T-cell (primary cell): ENCODE data around the gene OR56A3. TPM values are rescaled to one million over a fixed set of nuclear protein-coding genes. Genes with fewer than 3 reads are reported as not detected.

Experiments
- ATAC-seq, 4 experiments: fragments of 200-7000 bp in 3 of 4; fragments of 150-1000 bp in 1 of 4; cut with Tn5 transposase; replicated peaks in 1 of 4; 1 replicate in 3 of 4; 2 replicates in 1 of 4; pipeline ENCODE4 v1.10.0; 2021; ENCODE audit warnings: moderate library complexity in 3 of 4, mild to moderate bottlenecking in 2 of 4, moderate number of reproducible peaks in 1 of 4
- CTCF ChIA-PET, 2 donors: fragments of 300-600 bp; sonication (Branson Sonifier 250); formaldehyde crosslinking; loops; one replicate each; lab custom pipeline; 2022; ENCODE audit warnings: antibody characterized with exemption in 2 of 2; lab: Charles Lee
- POLR2A ChIA-PET, 2 donors: fragments of 300-600 bp; sonication (Branson Sonifier 250); formaldehyde crosslinking; loops; one replicate each; lab custom pipeline; 2022; ENCODE audit warnings: antibody characterized with exemption in 2 of 2; lab: Charles Lee
- DNase-seq, 35 experiments: peaks; one replicate each; pipeline versions ENCODE4 v3.0.0 to v3.0.0-alpha.2; 2013 to 2023
- H3K27ac ChIP-seq: one replicate; pipeline ENCODE4 v1.5.1; 2013; ENCODE audit warnings: low read length
- H3K27me3 ChIP-seq, 2 experiments: replicated peaks in 1 of 2; 1 replicate in 1 of 2; 2 replicates in 1 of 2; pipeline versions ENCODE4 v1.6.1 to v1.7.0; 2013; ENCODE audit warnings: low read length in 1 of 2, mixed read lengths in 1 of 2; ENCODE audit not compliant: control insufficient read depth in 2 of 2, insufficient read depth in 2 of 2; ENCODE audit errors: extremely low read depth in 1 of 2
- H3K36me3 ChIP-seq, 2 donors: 1 replicate in 1 of 2; 2 replicates in 1 of 2; pipeline versions ENCODE4 v1.6.1 to v1.7.0; 2013; ENCODE audit warnings: low read length in 1 of 2; ENCODE audit not compliant: control insufficient read depth in 2 of 2, insufficient read depth in 1 of 2; ENCODE audit errors: extremely low read depth in 1 of 2
- H3K4me1 ChIP-seq, 2 experiments: 1 replicate in 1 of 2; 2 replicates in 1 of 2; pipeline versions ENCODE4 v1.6.1 to v1.7.0; 2013; ENCODE audit warnings: low read length in 2 of 2, mixed read lengths in 1 of 2; ENCODE audit not compliant: insufficient read depth in 2 of 2, control insufficient read depth in 1 of 2; ENCODE audit errors: extremely low read depth in 1 of 2
- H3K4me3 ChIP-seq, 2 donors: 1 replicate in 1 of 2; 2 replicates in 1 of 2; pipeline versions ENCODE4 v1.5.1 to v1.7.0; 2013; ENCODE audit warnings: mild to moderate bottlenecking in 2 of 2, low read length in 1 of 2, moderate library complexity in 1 of 2; ENCODE audit not compliant: control insufficient read depth in 1 of 2; ENCODE audit errors: extremely low read depth in 1 of 2
- H3K9me3 ChIP-seq: 2 replicates; pipeline ENCODE4 v1.7.0; 2013
- H3K27ac Mint-ChIP-seq, 2 donors: one replicate each; pipeline ENCODE4 v1.8.0; 2020 to 2021; ENCODE audit warnings: mild to moderate bottlenecking in 2 of 2, mixed read lengths in 2 of 2
- H3K27me3 Mint-ChIP-seq, 2 donors: one replicate each; pipeline ENCODE4 v1.8.0; 2021 to 2022; ENCODE audit warnings: mixed read lengths in 2 of 2
- H3K36me3 Mint-ChIP-seq: one replicate; pipeline ENCODE4 v1.8.0; 2021; ENCODE audit warnings: mixed read lengths
- H3K4me1 Mint-ChIP-seq, 3 donors: one replicate each; pipeline ENCODE4 v1.8.0; 2020 to 2022; ENCODE audit warnings: mixed read lengths in 3 of 3, mild to moderate bottlenecking in 1 of 3
- H3K4me3 Mint-ChIP-seq, 3 donors: one replicate each; pipeline ENCODE4 v1.8.0; 2020 to 2022; ENCODE audit warnings: mild to moderate bottlenecking in 3 of 3, mixed read lengths in 3 of 3, moderate library complexity in 3 of 3
- H3K9me3 Mint-ChIP-seq, 3 donors: one replicate each; pipeline ENCODE4 v1.8.0; 2020 to 2022; ENCODE audit warnings: mixed read lengths in 3 of 3
- WGBS: methylation state at CpG from one replicate; pipeline ENCODE4 v1.1.5; 2013; ENCODE audit warnings: missing lambda C conversion rate; ENCODE audit not compliant: insufficient coverage; 5-methylcytosine and 5-hydroxymethylcytosine counted together
- total RNA-seq, 35 experiments: library from RNA in 6 of 35; stranded (reverse) in 6 of 35; fragments of 120-200 nt in 1 of 35; gene quantifications; one replicate each; pipeline versions ENCODE4 v1.2.1 to v1.2.4 and lab custom pipeline; 2013 to 2026

The OR56A3 gene
- total RNA-seq, 5 donors from 2014 or later (not counting 1 experiment from before 2014, with no cell fraction given): not detected

DNA sequence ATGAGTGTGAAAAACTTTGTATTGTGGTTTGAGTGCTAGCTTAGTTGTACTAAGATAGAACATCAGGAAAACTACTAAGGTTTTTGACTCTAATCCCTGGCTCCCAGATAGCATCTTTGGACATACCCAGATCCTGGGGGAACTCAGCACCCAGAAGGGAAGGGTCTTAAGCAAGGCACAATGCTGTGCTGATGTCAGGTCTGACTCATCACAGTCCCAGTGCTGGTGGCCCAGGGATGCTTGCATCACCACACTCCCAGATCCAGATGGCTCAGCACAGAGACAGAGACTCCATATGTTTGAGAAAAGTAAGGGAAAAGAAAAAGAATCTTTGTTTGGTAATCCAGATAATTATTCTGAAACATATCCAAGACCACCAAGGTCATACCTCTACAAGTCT, 18.3 kb upstream of the OR56A3 start:
- ChIA-PET CTCF (no interaction called here), POLR2A (no interaction called here)
- no peak for DNase-seq
- H3K9me3 ChIP-seq: no peaks in the 10 kb centered on the region
- H3K4me3 ChIP-seq: no peak overlapping the region
- Mint-ChIP-seq H3K36me3 (no peaks in the 10 kb centered on the region), H3K9me3 (peaks cover 5 to 32% (median 6%) of the 10 kb centered on the region in 3 donors), H3K27me3 (no peaks in the 10 kb centered on the region), H3K27ac (no peak overlapping the region), H3K4me1 (no peaks in the 10 kb centered on the region), H3K4me3 (no peak overlapping the region)
- no peak for ATAC-seq
- peaks cover 0 to 3% of the 10 kb centered on the region in 2 experiments for H3K27me3 ChIP-seq
- no peaks in the 10 kb centered on the region for H3K4me1 ChIP-seq
- H3K36me3 ChIP-seq: no peaks in the 10 kb centered on the region
- no peak overlapping the region for H3K27ac ChIP-seq

DNA sequence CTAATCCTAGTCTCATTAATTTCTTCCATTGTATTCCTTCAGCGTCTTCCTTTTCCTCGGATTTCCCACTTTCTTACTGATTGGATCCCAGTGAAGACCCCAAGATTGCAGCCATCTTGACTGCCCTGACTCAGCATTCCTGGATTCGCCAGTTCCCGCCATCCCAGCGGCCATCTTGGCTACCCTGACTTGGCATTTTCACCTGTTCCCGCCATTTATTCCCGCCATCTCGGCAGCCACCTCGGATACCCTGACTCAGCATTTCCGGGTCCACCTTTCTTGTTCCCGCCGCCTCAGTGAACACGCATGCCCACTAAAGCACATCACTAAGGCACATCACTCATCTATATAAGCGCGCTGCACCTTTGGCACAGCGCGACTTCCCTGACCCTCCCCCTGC, 13.8 kb upstream of the OR56A3 start:
- Histone ChIP-seq H3K27me3 (peaks cover 0 to 12% of the 10 kb centered on the region in 2 experiments), H3K36me3 (no peaks in the 10 kb centered on the region), H3K4me1 (no peaks in the 10 kb centered on the region), H3K27ac (no peak overlapping the region), H3K9me3 (no peaks in the 10 kb centered on the region), H3K4me3 (no peak overlapping the region)
- Mint-ChIP-seq H3K4me1 (no peaks in the 10 kb centered on the region), H3K27ac (no peak overlapping the region), H3K36me3 (no peaks in the 10 kb centered on the region), H3K4me3 (no peak overlapping the region), H3K9me3 (peaks cover 5 to 44% (median 6%) of the 10 kb centered on the region in 3 donors), H3K27me3 (peaks cover 0 to 3% of the 10 kb centered on the region in 2 donors)
- CTCF ChIA-PET: no interaction called here
- 98% methylated on average over 17 of the region's 17 CpGs for WGBS
- DNase-seq: no peak
- POLR2A ChIA-PET: no interaction called here
- no peak for ATAC-seq

GRCh38 chr11:5928811-5929210, 13.2 kb upstream of the OR56A3 start:
- 83% methylated on average over 13 of the region's 15 CpGs for WGBS
- Histone ChIP-seq H3K36me3 (no peaks in the 10 kb centered on the region), H3K27me3 (peaks cover 0 to 12% of the 10 kb centered on the region in 2 experiments), H3K27ac (no peak overlapping the region), H3K9me3 (no peaks in the 10 kb centered on the region), H3K4me1 (no peaks in the 10 kb centered on the region), H3K4me3 (no peak overlapping the region)
- no peak for ATAC-seq
- Mint-ChIP-seq H3K36me3 (no peaks in the 10 kb centered on the region), H3K27ac (no peak overlapping the region), H3K27me3 (peaks cover 0 to 3% of the 10 kb centered on the region in 2 donors), H3K9me3 (peaks cover 5 to 44% (median 6%) of the 10 kb centered on the region in 3 donors), H3K4me3 (no peak overlapping the region), H3K4me1 (no peaks in the 10 kb centered on the region)
- ChIA-PET CTCF (no interaction called here), POLR2A (no interaction called here)
- no peak for DNase-seq

DNA sequence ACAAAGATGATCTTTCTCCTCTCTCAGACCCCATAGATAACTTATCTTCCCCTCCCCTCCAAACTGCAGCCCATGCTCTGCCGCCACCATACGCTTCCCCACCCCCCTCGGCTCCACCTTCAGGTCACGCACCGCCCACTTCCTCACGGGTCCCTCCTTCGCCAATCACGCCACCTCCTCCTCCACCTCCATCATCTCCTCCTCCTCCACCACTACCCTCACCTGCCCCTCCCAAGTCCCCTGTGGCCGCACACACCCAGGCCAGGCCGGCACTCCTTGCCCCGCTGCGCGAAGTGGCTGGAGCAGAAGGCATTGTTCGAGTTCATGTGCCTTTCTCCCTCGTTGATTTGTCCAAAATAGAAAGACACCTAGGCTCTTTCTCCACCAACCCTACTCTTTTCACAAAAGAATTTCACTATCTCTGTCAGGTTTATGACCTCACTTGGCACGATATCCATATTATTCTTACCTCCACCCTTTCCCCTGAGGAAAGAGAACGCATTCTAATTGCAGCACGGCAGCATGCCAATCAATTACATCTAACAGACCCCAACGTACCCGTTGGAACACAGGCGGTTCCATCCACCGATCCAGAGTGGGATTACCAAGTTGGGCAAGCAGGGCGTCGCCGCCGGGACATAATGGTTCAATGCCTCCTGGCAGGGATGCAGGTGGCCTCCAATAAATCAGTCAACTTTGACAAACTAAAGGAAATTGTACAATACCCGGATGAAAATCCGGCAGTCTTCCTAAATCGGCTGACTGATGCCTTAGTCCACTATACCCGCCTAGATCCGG, 12.3 kb upstream of the OR56A3 start:
- ChIA-PET CTCF (no interaction called here), POLR2A (no interaction called here)
- no peak overlapping the region for H3K27ac ChIP-seq
- no peaks in the 10 kb centered on the region for H3K36me3 Mint-ChIP-seq
- peaks cover 0 to 3% of the 10 kb centered on the region in 2 donors for H3K27me3 Mint-ChIP-seq
- H3K9me3 Mint-ChIP-seq: peaks cover 5 to 37% (median 6%) of the 10 kb centered on the region in 3 donors
- no peak overlapping the region for H3K27ac Mint-ChIP-seq
- DNase-seq (no peak), ATAC-seq (no peak)
- WGBS: 86% methylated on average over 31 of the region's 31 CpGs
- no peaks in the 10 kb centered on the region for H3K9me3 ChIP-seq
- no peaks in the 10 kb centered on the region for H3K36me3 ChIP-seq
- H3K4me1 Mint-ChIP-seq: no peaks in the 10 kb centered on the region
- peaks cover 0 to 12% of the 10 kb centered on the region in 2 experiments for H3K27me3 ChIP-seq
- no peaks in the 10 kb centered on the region for H3K4me1 ChIP-seq
- H3K4me3 Mint-ChIP-seq: no peak overlapping the region
- H3K4me3 ChIP-seq: no peak overlapping the region

GRCh38 chr11:5930614-5931013, 11.4 kb upstream of the OR56A3 start:
- H3K9me3 ChIP-seq: no peaks in the 10 kb centered on the region
- no peak overlapping the region for H3K27ac ChIP-seq
- no peaks in the 10 kb centered on the region for H3K36me3 ChIP-seq
- Mint-ChIP-seq H3K27ac (no peak overlapping the region), H3K9me3 (peaks cover 3 to 28% (median 6%) of the 10 kb centered on the region in 3 donors), H3K4me3 (no peak overlapping the region), H3K4me1 (no peaks in the 10 kb centered on the region), H3K27me3 (peaks cover 0 to 3% of the 10 kb centered on the region in 2 donors), H3K36me3 (no peaks in the 10 kb centered on the region)
- DNase-seq (no peak), ATAC-seq (no peak)
- no peak overlapping the region for H3K4me3 ChIP-seq
- no peaks in the 10 kb centered on the region for H3K4me1 ChIP-seq
- 92% methylated on average over 19 of the region's 19 CpGs for WGBS
- peaks cover 0 to 12% of the 10 kb centered on the region in 2 experiments for H3K27me3 ChIP-seq
- ChIA-PET CTCF (no interaction called here), POLR2A (no interaction called here)

GRCh38 chr11:5931061-5931460, 11.0 kb upstream of the OR56A3 start:
- ATAC-seq (no peak), DNase-seq (no peak)
- Histone ChIP-seq H3K36me3 (no peaks in the 10 kb centered on the region), H3K4me1 (no peaks in the 10 kb centered on the region), H3K9me3 (no peaks in the 10 kb centered on the region), H3K27me3 (peaks cover 0 to 12% of the 10 kb centered on the region in 2 experiments), H3K27ac (no peak overlapping the region), H3K4me3 (no peak overlapping the region)
- Mint-ChIP-seq H3K27me3 (peaks cover 0 to 3% of the 10 kb centered on the region in 2 donors), H3K9me3 (peaks cover 2 to 28% (median 10%) of the 10 kb centered on the region in 3 donors), H3K4me1 (no peaks in the 10 kb centered on the region), H3K27ac (no peak overlapping the region), H3K4me3 (no peak overlapping the region), H3K36me3 (no peaks in the 10 kb centered on the region)
- 94% methylated on average over 8 of the region's 8 CpGs for WGBS
- ChIA-PET POLR2A (no interaction called here), CTCF (no interaction called here)
